ENCODE measurements around the gene HDAC9.

HDAC9 gene

GRCh38 chr7:18524248-18524647, 28.7 kb downstream of the HDAC9 start:
- no peak for TF ChIP-seq CTCF (IDR thresholded peaks at IDR 0.05)
- H3K36me3 ChIP-seq: no peaks in the 10 kb centered on the region
- DNase-seq: no peak
- H3K4me3 ChIP-seq: no peak overlapping the region
- H3K4me1 ChIP-seq: peaks cover 0 to 69% (median 4%) of the 10 kb centered on the region in 4 donors
- H3K27me3 ChIP-seq: no peaks in the 10 kb centered on the region
- H3K27ac ChIP-seq: no peak overlapping the region
- intact Hi-C loops (cut with DNase I; ENCODE audit: low total_unique reads): no loop called here
- H3K9me3 ChIP-seq: no peaks in the 10 kb centered on the region

GRCh38 chr7:18526368-18526878, 30.9 kb downstream of the HDAC9 start:
- intact Hi-C loops (cut with DNase I; ENCODE audit: low total_unique reads): no loop called here
- Histone ChIP-seq H3K4me3 (no peak overlapping the region), H3K27ac (no peak overlapping the region), H3K27me3 (no peaks in the 10 kb centered on the region), H3K9me3 (no peaks in the 10 kb centered on the region), H3K36me3 (no peaks in the 10 kb centered on the region), H3K4me1 (peaks cover 0 to 67% (median 8%) of the 10 kb centered on the region in 4 donors)
- TF ChIP-seq CTCF (IDR thresholded peaks at IDR 0.05): no peak
- no peak for DNase-seq

- H3K27ac ChIP-seq: peak overlapping the region; percentile 37 to 50
- no peak for DNase-seq
- no peak for TF ChIP-seq CTCF (IDR thresholded peaks at IDR 0.05)
Observed at GRCh38 chr7:18529239-18529638, 33.7 kb downstream of the HDAC9 start.

GRCh38 chr7:18530224-18531179, 35.0 kb downstream of the HDAC9 start:
- no peak for TF ChIP-seq CTCF (IDR thresholded peaks at IDR 0.05)
- Histone ChIP-seq H3K4me1 (peaks cover 0 to 48% (median 10%) of the 10 kb centered on the region in 4 donors), H3K9me3 (no peaks in the 10 kb centered on the region), H3K4me3 (no peak overlapping the region), H3K27ac (peak overlapping the region in 1 of 2 donors; percentile 50), H3K27me3 (no peaks in the 10 kb centered on the region), H3K36me3 (no peaks in the 10 kb centered on the region)
- DNase-seq: no peak
- intact Hi-C loops (cut with DNase I; ENCODE audit: low total_unique reads): no loop called here

More at GRCh38 chr7:18529239-18529638, 33.7 kb downstream of the HDAC9 start:
- no peak overlapping the region for H3K4me3 ChIP-seq
- peaks cover 0 to 48% (median 8%) of the 10 kb centered on the region in 4 donors for H3K4me1 ChIP-seq
- intact Hi-C loops (cut with DNase I; ENCODE audit: low total_unique reads): no loop called here
- no peaks in the 10 kb centered on the region for H3K9me3 ChIP-seq
- no peaks in the 10 kb centered on the region for H3K36me3 ChIP-seq
- H3K27me3 ChIP-seq: no peaks in the 10 kb centered on the region

- no peaks in the 10 kb centered on the region for H3K27me3 ChIP-seq
- H3K4me1 ChIP-seq: peaks cover 0 to 44% (median 10%) of the 10 kb centered on the region in 4 donors
- no peak for DNase-seq
- intact Hi-C loops (cut with DNase I; ENCODE audit: low total_unique reads): no loop called here
- no peak for TF ChIP-seq CTCF (IDR thresholded peaks at IDR 0.05)
- no peaks in the 10 kb centered on the region for H3K9me3 ChIP-seq
- no peak overlapping the region for H3K27ac ChIP-seq
- H3K36me3 ChIP-seq: no peaks in the 10 kb centered on the region
- H3K4me3 ChIP-seq: no peak overlapping the region
Observed at GRCh38 chr7:18531539-18531938, 36.0 kb downstream of the HDAC9 start.
